Gastroesophageal sphincter (tissue), 4 donors: ENCODE data around the gene NAB2. TPM values are rescaled to one million over a fixed set of nuclear protein-coding genes. Genes with fewer than 3 reads are reported as not detected.

Experiments used
- ATAC-seq: fragments of 150-250 bp; one replicate; pipeline ENCODE4 v1.9.1; 2016; ENCODE audit warnings: mild to moderate bottlenecking, moderate library complexity
- H3K27ac ChIP-seq, 4 donors: fragments of 200-600 bp; sonication (generic) in 3 of 4; 1 replicate in 3 of 4; 2 replicates in 1 of 4; pipeline ENCODE4 v1.5.1; 2016 to 2019
- H3K27me3 ChIP-seq: fragments of 200-600 bp; sonication (generic); one replicate; pipeline ENCODE4 v1.5.1; 2019
- H3K36me3 ChIP-seq, 2 donors: fragments of 200-600 bp; sonication (generic); one replicate each; pipeline ENCODE4 v1.5.1; 2019; ENCODE audit warnings: control low read depth in 1 of 2
- H3K4me1 ChIP-seq, 3 donors: fragments of 200-600 bp; sonication (generic); 1 replicate in 2 of 3; 2 replicates in 1 of 3; pipeline ENCODE4 v1.5.1; 2016 to 2019; ENCODE audit warnings: control low read depth in 2 of 3
- H3K4me3 ChIP-seq, 2 donors: fragments of 200-600 bp; sonication (generic); one replicate each; pipeline ENCODE4 v1.5.1; 2019; ENCODE audit warnings: mild to moderate bottlenecking in 1 of 2, moderate library complexity in 1 of 2
- H3K9me3 ChIP-seq, 3 donors: fragments of 200-600 bp; sonication (generic); one replicate each; pipeline ENCODE4 v1.5.1; 2017 to 2019; ENCODE audit warnings: control low read depth in 2 of 3
- CTCF ChIP-seq, 4 experiments: fragments of 200-600 bp in 2 of 4; fragments of 450-650 bp in 2 of 4; sonication (generic) in 1 of 4; IDR thresholded peaks; one replicate each; pipeline ENCODE4 v1.5.1; 2017 to 2019; ENCODE audit warnings: antibody characterized with exemption in 4 of 4, mild to moderate bottlenecking in 2 of 4, moderate library complexity in 2 of 4
- EP300 ChIP-seq: sonication (generic); formaldehyde crosslinking; IDR thresholded peaks from one replicate; pipeline ENCODE4 v1.6.1; 2017; ENCODE audit warnings: antibody characterized with exemption, mild to moderate bottlenecking
- POLR2A ChIP-seq, 2 donors: fragments of 450-650 bp; IDR thresholded peaks; one replicate each; pipeline ENCODE4 v1.6.1; 2017; ENCODE audit warnings: antibody characterized with exemption in 2 of 2, mild to moderate bottlenecking in 2 of 2, moderate library complexity in 1 of 2
- POLR2AphosphoS5 ChIP-seq: sonication (generic); formaldehyde crosslinking; IDR thresholded peaks from one replicate; pipeline ENCODE4 v1.6.1; 2017; ENCODE audit warnings: antibody characterized with exemption
- WGBS, 2 donors: methylation state at CpG; one replicate each; pipeline ENCODE4 v1.1.5; 2018; ENCODE audit warnings: low coverage in 1 of 2; 5-methylcytosine and 5-hydroxymethylcytosine counted together
- total RNA-seq, 4 donors: library from RNA; depleted of rRNA; stranded (reverse); fragments of >200 nt; gene quantifications; one replicate each; pipeline ENCODE4 v1.1.0, GENCODE V29; 2016

NAB2 gene
- total RNA-seq, 4 donors from 2014 or later, result 30.7 to 41.3 (median 38.8) TPM

DNA sequence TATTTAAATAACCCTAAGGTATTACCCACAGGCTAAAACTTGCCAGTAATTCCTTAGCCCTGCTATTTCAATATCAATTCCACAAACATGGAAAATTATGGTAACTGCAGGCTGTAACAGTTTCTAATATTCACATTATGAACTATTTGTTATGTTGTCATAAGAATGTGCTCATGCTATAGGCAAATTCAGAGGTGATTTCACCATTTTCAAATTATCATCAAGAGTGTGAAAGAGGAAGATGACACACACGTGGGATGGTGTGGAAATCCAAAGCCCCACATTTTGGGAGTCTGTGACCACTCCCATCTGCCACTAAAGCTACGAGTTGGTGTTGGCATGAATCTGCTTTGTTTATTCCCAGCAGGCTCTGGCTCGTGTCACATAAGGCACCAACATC, 33.1 kb upstream of the NAB2 start:
- H3K4me1 ChIP-seq, result peaks cover 0 to 10% (median 0%) of the 10 kb centered on the region in 3 donors
- TF ChIP-seq POLR2A (IDR thresholded peaks at IDR 0.05) (no peak), CTCF (IDR thresholded peaks at IDR 0.05) (no peak), EP300 (no peak), POLR2AphosphoS5 (no peak)
- no peak for ATAC-seq
- H3K36me3 ChIP-seq, result peaks cover 0 to 40% of the 10 kb centered on the region in 2 donors
- no peak overlapping the region for H3K4me3 ChIP-seq
- H3K9me3 ChIP-seq, result no peaks in the 10 kb centered on the region
- no peaks in the 10 kb centered on the region for H3K27me3 ChIP-seq
- 46 to 48% methylated on average over 3 of the region's 3 CpGs for WGBS, 2 donors
- H3K27ac ChIP-seq, result peak overlapping the region in 2 of 4 donors; percentile 17 to 30

DNA sequence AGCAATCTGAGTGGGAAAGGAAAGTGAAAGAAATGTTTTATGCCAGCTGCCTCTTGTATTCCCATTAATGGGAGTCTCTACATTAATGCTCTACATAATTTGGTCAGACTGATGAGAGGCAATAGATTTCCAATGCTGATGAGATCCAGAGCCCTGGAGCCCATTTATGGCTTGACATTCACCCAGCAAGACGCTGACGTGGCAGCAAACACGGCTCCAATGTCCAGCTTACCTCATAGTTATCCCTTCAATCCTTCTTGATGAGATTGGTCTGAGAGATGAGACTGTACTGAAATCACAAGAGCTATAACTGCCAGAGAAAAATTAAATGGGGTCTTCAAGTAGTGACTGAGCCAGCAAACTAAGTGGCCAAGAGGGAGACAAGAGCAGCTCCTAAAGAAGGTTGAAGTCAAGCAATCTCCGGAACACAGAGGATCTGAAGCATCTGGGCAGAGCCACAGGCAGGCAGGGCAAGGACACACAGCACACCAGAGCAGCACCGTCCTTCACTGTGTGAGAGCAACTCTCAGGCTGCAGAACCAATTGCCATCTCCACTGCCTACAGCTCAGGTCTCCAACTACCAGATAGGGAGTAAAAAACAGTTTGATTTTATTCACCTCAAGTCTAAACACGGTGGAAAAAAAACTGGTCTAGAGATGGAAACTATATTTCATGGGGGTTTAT, 31.7 kb upstream of the NAB2 start:
- peak overlapping the region in 3 of 4 donors; percentile 30 to 47 (median 32) for H3K27ac ChIP-seq
- TF ChIP-seq POLR2AphosphoS5 (no peak), EP300 (no peak), CTCF (IDR thresholded peaks at IDR 0.05) (no peak), POLR2A (IDR thresholded peaks at IDR 0.05) (no peak)
- ATAC-seq, result peak; percentile 22
- H3K4me3 ChIP-seq, result no peak overlapping the region
- H3K9me3 ChIP-seq, result no peaks in the 10 kb centered on the region
- peaks cover 0 to 10% (median 0%) of the 10 kb centered on the region in 3 donors for H3K4me1 ChIP-seq
- no peaks in the 10 kb centered on the region for H3K27me3 ChIP-seq
- 55 to 60% methylated on average over 2 to 5 of the region's 6 CpGs for WGBS, 2 donors
- peaks cover 0 to 49% of the 10 kb centered on the region in 2 donors for H3K36me3 ChIP-seq

DNA sequence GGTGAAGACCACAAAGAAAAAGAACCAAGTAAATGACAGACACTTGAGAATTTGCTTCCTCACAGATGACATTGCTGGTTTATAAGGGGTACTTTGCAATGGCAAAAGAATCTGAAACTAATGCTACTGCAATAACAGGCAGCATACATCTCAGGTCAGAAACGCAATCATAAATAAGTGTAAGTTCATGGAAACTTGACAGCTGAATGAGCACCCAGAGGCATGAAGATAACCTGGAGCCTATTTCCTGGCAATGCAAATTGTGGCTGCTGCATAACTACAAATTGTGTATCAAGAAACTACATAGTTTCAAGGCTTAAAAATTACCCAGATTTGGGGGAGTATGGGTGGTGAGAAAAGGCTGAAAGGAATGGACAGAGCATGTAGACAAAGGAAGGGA, 30.5 kb upstream of the NAB2 start:
- ATAC-seq, result no peak
- Histone ChIP-seq H3K27me3 (no peaks in the 10 kb centered on the region), H3K4me1 (peaks cover 0 to 10% (median 0%) of the 10 kb centered on the region in 3 donors), H3K9me3 (no peaks in the 10 kb centered on the region), H3K36me3 (peaks cover 0 to 55% of the 10 kb centered on the region in 2 donors), H3K4me3 (no peak overlapping the region), H3K27ac (no peak overlapping the region)
- TF ChIP-seq POLR2A (IDR thresholded peaks at IDR 0.05) (no peak), POLR2AphosphoS5 (no peak), CTCF (IDR thresholded peaks at IDR 0.05) (no peak), EP300 (no peak)
- 100% methylated on average over 1 of the region's 1 CpG; no CpG with 5 or more reads in 1 of the 2 donors for WGBS, 2 donors

DNA sequence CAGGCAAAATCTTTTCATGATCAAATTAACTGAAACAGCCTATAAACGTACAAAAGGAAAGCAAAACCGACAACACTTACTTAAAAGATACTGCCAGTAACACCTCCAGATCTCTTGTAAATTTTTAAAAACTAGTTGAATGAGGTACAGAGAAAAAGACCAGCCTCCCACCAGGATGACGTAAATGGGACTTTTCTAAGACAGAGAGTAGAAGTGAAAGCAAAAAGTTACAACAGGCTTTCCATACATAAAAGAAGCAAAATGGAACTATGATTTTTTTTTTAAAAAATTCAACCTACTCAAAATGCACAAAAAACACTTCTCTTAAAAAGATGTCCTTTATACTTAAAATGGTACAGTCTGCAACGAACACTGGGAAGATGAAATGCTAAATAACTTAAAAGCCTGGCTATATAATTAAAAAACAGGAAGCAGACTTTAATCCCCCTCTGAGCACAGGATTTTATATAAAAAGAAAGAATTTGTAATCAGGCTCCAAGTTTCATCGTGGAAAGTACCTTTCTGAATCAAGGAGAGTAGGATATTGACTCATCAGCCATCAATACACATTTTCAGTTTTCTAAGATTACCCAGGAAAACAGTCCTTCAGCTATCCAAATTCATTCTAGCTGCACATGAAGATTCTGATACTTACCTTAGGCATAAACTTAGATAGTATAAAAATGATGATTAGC, 24.8 kb upstream of the NAB2 start:
- H3K27me3 ChIP-seq, result no peaks in the 10 kb centered on the region
- TF ChIP-seq EP300 (no peak), POLR2A (IDR thresholded peaks at IDR 0.05) (no peak), CTCF (IDR thresholded peaks at IDR 0.05) (no peak), POLR2AphosphoS5 (no peak)
- WGBS, 2 donors, result 48 to 56% methylated on average over 4 to 5 of the region's 5 CpGs
- H3K4me1 ChIP-seq, result peaks cover 0 to 2% (median under 1%) of the 10 kb centered on the region in 3 donors
- H3K4me3 ChIP-seq, result no peak overlapping the region
- ATAC-seq, result no peak
- no peak overlapping the region for H3K27ac ChIP-seq
- no peaks in the 10 kb centered on the region for H3K9me3 ChIP-seq
- H3K36me3 ChIP-seq, result peaks cover 0 to 61% of the 10 kb centered on the region in 2 donors
